ENCODE data around the gene ZXDC.

DNA sequence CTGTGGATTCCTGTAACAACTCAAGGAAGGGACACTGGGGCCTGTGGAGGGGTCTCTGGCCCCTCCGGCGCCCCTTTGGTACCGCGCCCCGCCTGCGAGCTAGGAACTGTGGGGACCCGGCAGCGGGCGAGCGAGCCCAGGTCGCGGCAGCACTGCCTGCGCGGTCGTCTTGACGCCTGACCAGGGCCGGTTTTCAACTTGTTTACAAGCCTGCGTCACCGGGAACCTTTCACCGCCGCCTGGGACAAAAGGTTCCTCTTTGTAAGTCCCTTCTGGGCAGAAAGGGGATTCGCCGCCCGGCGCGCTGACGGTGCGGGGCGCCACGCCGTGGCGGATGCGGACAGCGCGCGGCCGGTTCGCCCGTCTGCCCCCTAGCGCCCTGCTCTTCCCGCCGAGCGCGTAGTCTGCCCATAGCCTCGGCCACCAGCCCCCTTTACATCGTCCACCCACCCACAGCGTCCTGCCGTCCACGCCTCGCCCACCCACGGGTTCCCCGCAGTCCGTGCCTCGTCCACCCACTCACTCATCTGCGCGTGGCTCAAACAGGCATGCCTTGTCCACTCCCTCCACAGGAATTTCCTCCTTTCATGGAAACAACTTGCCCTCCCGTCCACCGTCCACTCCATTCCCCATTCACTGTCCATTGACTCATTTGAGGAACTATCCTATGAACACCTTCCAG is 86.4 kb downstream of the ZXDC start:
- TF ChIP-seq POLR2A (IDR thresholded peaks at IDR 0.05; ENCODE audit: low read depth, low read length) (no peak), POU2F2 (IDR thresholded peaks at IDR 0.05; ENCODE audit: low read depth, low read length) (no peak), TAF1 (IDR thresholded peaks at IDR 0.05; ENCODE audit: low read depth, low read length) (no peak), POLR2AphosphoS5 (IDR thresholded peaks at IDR 0.05; ENCODE audit: low read depth, low read length) (no peak), PAX5 (IDR thresholded peaks at IDR 0.05; ENCODE audit: insufficient read depth, low read length, severe bottlenecking) (no peak), SPI1 (IDR thresholded peaks at IDR 0.05; ENCODE audit: low read depth, low read length) (no peak)

All from GM12891 (cell line).